Measurements from ENCODE around the gene FBF1. TPM values are rescaled to one million over a fixed set of nuclear protein-coding genes. Genes with fewer than 3 reads are reported as not detected.

The FBF1 gene
- total RNA-seq, 1 experiment from 2014 or later: 22.8 TPM

DNA sequence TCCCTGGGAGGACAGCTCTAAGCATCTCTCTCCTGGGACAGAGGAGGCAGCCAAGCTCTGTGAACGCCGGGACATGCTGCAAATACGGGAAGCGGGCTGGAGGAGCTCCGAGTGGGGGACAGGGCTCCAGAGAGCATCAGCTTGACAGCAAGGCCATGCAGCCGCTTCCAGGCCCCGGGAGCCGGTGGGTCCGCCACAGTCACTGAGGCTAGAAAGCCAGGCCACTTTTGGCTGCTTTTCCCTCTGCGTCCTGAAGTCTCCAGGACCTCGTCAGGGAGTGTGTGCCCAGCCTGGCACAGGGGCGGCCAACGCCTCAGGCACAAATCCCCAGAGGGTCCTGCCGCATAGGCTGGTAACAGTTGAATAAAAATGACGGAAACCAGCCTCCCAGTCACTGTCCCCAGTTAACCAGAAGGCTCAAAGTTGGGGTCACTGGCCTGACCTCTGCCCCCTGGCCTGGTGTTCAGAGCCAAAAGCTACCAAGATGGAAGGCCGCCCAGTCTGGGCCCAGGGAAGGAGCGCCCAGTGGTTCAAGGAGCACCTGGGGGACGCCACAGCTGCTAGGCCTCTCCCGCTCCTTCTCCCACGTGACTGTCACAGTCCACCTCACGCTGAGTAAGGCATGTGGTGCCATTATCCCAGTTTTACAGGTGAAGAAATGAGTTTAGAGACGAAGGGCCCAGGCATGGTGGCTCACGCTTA is 40.9 kb downstream of the FBF1 start (continued):
- no peak for TF ChIP-seq CEBPB (IDR thresholded peaks at IDR 0.05; ENCODE audit: low read depth)
- no peak for TF ChIP-seq POLR2A (IDR thresholded peaks at IDR 0.05; ENCODE audit: borderline replicate concordance, extremely low read depth, insufficient read depth, insufficient read length)
- no peak for TF ChIP-seq ZFX (IDR thresholded peaks at IDR 0.05)
- no peak for TF ChIP-seq SRF (IDR thresholded peaks at IDR 0.05; ENCODE audit: low read depth)
- TF ChIP-seq ZBTB33 (IDR thresholded peaks at IDR 0.05; ENCODE audit: extremely low read depth, insufficient replicate concordance, low read length): no peak
- no peak for TF ChIP-seq CBX3 (IDR thresholded peaks at IDR 0.05; ENCODE audit: low read depth)
- TF ChIP-seq ELF1 (IDR thresholded peaks at IDR 0.05; ENCODE audit: borderline replicate concordance, low read depth): no peak

DNA sequence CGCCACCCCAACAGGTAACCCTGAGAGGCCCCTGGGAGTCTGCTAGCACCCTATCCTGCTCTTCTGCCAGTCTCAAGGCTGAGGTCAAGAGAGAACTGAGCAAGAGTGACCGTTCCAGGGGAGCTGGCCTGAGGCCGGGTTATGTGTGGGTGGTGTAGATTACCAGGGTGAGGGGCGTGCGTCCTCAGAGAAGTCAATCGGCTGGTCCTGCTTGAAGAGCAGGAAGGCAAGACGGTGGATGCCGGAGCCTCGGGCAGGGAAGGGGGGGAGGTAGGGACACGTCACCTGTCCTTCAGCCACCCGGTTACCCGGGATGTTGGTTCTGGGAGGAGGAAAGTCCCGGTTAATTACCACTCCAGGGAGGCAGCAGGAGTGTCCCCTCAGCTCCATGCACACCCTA is 41.5 kb downstream of the FBF1 start:
- Histone ChIP-seq H2AFZ (ENCODE audit: low read depth, low read length, poor library complexity, severe bottlenecking) (no peak overlapping the region), H3K9me2 (ENCODE audit: insufficient read depth) (no peaks in the 10 kb centered on the region), H3K4me3 (replicated peaks in 1 of 2; ENCODE audit: low read depth in 1 of 2, low read length in 2 of 2) (no peak overlapping the region), H4K20me1 (ENCODE audit: insufficient read depth) (no peaks in the 10 kb centered on the region), H3K27me3 (ENCODE audit: insufficient read depth, low read length) (no peaks in the 10 kb centered on the region), H3K36me3 (ENCODE audit: control insufficient read depth in 1 of 2, insufficient read depth in 2 of 2, low read length in 2 of 2) (peaks cover 24 to 40% of the 10 kb centered on the region in 2 experiments), H3K9me3 (ENCODE audit: control insufficient read depth in 1 of 2, insufficient read depth in 1 of 2, low read depth in 1 of 2, low read length in 2 of 2) (no peaks in the 10 kb centered on the region), H3K4me1 (ENCODE audit: control insufficient read depth in 1 of 2, insufficient read depth in 2 of 2, low read length in 2 of 2) (peaks cover 22 to 34% of the 10 kb centered on the region in 2 experiments), H3K4me2 (ENCODE audit: low read length) (no peak overlapping the region), H3K27ac (ENCODE audit: low read depth, low read length) (no peak overlapping the region), H3K9ac (ENCODE audit: low read length) (no peak overlapping the region), H3K79me2 (ENCODE audit: insufficient read depth, low read length) (peaks cover 47% of the 10 kb centered on the region)
- RAD21 ChIA-PET (ENCODE audit: low non-redundant PET in 1 of 2, low total read pairs in 2 of 2, uncharacterized antibody in 2 of 2, unreplicated experiment in 2 of 2): no interaction called here
- CTCF ChIA-PET: no interaction called here
- TF ChIP-seq, protein P1, sequence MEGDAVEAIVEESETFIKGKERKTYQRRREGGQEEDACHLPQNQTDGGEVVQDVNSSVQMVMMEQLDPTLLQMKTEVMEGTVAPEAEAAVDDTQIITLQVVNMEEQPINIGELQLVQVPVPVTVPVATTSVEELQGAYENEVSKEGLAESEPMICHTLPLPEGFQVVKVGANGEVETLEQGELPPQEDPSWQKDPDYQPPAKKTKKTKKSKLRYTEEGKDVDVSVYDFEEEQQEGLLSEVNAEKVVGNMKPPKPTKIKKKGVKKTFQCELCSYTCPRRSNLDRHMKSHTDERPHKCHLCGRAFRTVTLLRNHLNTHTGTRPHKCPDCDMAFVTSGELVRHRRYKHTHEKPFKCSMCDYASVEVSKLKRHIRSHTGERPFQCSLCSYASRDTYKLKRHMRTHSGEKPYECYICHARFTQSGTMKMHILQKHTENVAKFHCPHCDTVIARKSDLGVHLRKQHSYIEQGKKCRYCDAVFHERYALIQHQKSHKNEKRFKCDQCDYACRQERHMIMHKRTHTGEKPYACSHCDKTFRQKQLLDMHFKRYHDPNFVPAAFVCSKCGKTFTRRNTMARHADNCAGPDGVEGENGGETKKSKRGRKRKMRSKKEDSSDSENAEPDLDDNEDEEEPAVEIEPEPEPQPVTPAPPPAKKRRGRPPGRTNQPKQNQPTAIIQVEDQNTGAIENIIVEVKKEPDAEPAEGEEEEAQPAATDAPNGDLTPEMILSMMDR (IDR thresholded peaks at IDR 0.05 in 2 of 3, conservative IDR thresholded peaks at IDR 0.05 in 1 of 3; ENCODE audit: borderline replicate concordance in 1 of 3, insufficient read depth in 1 of 3, low read depth in 2 of 3, low read length in 2 of 3): no peak
- TF ChIP-seq ELF1 (IDR thresholded peaks at IDR 0.05; ENCODE audit: borderline replicate concordance, low read depth) (no peak), YY1 (IDR thresholded peaks at IDR 0.05; ENCODE audit: extremely low read depth, insufficient replicate concordance, low read depth, low read length) (no peak), ZFX (IDR thresholded peaks at IDR 0.05) (no peak), ATF3 (IDR thresholded peaks at IDR 0.05) (no peak), EGR1 (IDR thresholded peaks at IDR 0.05; ENCODE audit: low read depth) (no peak), EZH2phosphoT487 (IDR thresholded peaks at IDR 0.05; ENCODE audit: borderline replicate concordance) (no peak), TCF7L2 (IDR thresholded peaks at IDR 0.05; ENCODE audit: borderline replicate concordance, extremely low read depth, insufficient read depth, insufficient read length) (no peak)
- TF ChIP-seq, protein P2, sequence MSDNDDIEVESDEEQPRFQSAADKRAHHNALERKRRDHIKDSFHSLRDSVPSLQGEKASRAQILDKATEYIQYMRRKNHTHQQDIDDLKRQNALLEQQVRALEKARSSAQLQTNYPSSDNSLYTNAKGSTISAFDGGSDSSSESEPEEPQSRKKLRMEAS (IDR thresholded peaks at IDR 0.05): no peak
- ATAC-seq (no peak), DNase-seq (ENCODE audit: low read depth, low spot score) (no peak)
- intact Hi-C loops (cut with micrococcal nuclease): no loop called here
- BruUV-seq (replicated peaks): no TSS peak
- POLR2A ChIA-PET: no interaction called here

All from HCT116 (cell line).